DMS153 treated with DMSO at 0.1 percent for 48 hours (cell line): Measurements from ENCODE around the gene VASN.

ENCODE experiments used
- DNase-seq: peaks from one replicate; lab custom pipeline; 2025; ENCODE audit not compliant: unreplicated experiment; lab: John Stamatoyannopoulos, UW

Gene VASN

GRCh38 chr16:4401094-4401501 lies 29.4 kb downstream of the VASN start:
- no peak for DNase-seq

DNA sequence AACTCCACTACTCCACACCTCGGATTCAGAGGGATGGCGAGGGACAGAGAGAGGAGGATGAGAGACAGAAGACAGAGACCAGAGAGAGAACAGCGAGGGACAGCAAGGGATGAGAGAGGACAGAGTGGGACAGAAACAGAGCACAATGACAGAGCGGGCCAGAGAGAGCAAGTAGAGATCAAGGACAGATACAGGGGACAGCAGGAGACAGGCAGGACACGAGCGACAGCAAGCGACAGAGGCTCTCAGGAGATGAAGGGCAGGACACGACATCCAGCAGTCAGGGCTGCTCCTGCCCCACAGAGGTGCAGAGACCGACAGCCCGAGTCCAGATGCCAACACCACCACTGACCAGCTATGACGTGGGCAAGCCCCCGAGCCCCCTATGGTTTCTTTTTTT lies 29.9 kb downstream of the VASN start:
- DNase-seq = no peak

DNA sequence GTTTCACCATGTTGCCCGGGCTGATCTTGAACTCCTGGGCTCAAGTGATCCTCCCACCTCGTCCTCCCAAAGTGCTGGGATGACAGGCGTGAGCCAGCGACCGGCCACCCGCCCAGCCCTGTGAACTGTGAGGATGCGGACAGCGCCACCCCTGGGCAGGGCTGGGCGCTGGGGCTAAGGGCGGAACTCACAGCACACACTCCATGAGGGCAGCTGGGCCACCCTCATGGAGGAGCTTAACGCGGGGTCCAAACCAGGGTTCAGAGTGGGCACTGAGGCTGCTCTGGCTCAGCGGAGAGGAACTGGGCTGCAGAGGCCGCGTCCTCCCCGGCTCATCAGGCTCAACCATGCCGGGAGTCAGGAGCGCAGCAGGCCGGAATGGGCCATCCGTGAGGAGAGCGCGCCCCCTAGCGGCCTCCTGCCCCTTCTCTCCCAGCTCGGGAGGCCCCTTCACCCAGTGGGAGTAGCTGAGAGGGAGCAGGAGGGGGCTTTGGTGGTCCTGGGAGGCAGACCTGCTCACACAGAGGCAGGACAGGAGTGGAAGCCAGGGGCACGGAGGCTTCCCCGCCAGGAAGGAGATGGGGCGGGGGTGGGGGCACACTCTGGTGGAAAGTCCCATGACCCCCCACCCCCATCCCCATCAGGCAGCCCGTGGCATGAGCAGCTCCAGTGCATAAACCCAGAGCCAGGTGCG lies 30.9 kb downstream of the VASN start:
- DNase-seq = peak; percentile 55

GRCh38 chr16:4403133-4403949 lies 31.7 kb downstream of the VASN start:
- no peak for DNase-seq

- no peak for DNase-seq
Measured at GRCh38 chr16:4404247-4404966, 32.8 kb downstream of the VASN start.

DNA sequence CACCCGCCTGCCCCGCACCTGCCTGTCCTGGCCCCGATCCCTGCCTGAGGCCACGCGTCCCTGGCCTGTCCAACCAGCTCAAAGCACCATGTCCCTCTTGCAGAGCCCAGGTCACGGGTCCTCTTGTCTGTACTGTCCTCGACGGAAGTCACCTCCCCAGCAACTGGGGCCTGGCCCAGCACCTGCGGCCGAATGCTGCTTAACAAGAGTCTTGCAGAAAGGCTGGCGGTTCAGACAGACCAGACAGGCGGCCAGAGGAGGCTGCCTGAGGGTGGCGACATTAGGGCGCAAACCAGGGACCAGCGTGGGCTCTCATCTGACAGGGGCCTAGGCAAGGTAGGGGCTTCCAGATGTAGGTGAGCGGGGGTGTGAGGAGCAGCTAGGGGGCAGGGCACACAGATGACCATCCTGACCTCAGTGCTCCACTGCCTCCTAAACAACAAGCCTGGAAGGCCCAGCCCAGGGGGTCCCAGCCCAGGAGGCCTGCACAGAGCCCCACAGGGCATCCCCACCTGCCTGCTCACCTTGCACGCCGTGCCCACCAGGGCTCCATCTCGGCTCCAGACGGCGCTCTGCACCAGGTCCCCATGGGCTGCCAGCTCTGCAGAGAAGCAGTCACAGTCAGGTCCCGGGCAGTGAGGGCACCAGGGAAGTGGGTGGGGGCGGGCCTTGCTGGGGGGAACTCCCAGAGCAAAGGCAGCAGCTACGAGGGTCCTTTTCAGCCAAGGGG lies 33.5 kb downstream of the VASN start:
- no peak for DNase-seq

- no peak for DNase-seq
Measured at GRCh38 chr16:4407543-4408322, 36.1 kb downstream of the VASN start.

GRCh38 chr16:4408323-4408690 lies 36.7 kb downstream of the VASN start:
- no peak for DNase-seq

DNA sequence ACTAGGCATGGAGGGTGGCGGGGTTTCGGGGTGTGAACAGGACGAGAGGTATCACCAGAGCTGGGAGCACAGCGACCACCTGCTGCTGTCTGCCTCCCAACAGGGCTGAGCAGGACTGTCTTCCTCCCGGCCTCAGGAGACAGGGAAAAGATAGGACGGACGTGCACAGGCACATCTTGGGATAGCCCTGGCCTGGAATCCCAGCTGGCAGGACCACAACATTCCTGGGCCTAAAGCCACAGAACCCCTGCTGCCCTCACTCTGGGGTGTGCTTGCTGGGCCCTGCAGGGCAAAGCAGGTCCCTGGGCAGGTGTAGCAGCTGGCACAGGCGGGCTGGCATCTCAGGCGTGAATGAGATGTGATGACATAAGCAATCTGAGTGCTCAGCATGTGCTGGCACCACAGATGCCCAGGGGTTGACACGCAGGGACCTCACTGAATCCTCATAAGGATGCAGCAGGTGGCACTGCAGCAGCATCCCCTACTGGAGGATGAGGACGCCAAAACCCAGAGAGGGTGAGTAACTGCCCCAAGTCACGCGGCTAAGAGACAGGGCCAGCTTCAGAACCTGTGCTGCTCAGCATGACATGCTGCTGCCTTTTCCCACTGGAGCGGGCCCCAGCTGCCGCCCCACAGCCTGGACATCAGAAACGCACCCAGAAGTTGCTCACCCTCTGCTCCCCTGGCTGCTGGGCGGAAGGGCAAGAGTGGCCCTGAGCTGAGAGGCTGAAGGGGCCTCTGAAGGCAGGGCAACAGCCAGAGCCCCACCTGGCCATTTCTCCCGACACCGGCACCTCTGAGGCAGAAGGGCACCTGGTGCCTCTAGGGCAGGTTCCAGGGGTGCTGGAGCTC lies 37.7 kb downstream of the VASN start:
- DNase-seq = no peak

DNA sequence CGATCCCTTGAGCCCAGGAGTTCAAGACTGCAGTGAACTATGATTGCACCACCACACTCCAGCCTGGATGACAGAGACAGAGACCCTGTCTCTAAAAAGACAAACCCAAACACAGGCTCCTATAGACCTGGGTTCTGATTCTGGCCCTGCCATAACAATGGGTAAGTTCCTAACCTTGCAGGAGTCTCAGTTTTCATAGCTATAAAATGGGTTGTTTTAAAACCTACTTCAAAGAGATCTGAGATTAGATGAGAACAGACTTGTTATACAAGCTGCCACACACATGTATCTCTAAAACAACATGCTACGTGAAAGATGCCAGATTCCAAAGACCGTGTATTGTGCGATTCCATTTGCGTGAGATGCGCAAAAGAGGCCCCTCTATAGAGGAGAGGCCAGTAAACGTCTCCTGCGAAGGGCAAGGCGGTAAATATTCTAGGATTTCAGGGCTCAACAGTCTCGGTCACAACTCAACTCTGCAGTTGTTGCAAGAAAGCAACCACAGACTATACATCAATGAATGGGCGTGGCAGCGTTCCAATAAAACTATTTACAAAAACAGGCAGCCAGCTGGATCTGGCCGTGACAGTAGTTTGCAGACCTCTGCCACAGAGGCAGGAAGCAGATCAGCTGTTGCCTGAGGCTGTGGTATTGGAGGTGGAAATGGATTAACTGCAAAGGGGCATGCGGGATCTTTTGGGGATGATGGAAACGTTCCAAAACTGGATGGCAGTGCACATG lies 38.9 kb downstream of the VASN start:
- DNase-seq = peak; percentile 90

DNA sequence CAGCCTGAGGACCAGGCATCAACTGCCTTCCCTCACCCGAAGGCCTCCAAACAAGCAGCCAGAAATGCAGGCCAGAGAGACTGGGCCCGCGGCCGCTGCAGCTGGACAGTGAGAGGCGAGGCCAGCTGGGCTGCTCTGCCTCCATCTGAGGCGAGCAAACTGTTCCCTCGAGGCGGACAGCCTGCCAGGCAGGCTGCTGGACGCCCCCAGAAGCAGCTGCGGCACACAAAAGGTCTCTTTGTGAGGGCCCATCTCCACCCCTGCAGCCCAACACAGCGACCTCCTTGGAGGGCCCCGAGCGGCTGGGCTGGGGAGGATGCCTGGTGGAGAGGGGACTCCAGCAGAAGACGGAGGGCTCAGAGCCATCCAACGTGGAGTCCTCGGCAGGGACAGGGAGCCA lies 40.0 kb downstream of the VASN start:
- DNase-seq = no peak

GRCh38 chr16:4412159-4412558 lies 40.5 kb downstream of the VASN start:
- DNase-seq = no peak

DNA sequence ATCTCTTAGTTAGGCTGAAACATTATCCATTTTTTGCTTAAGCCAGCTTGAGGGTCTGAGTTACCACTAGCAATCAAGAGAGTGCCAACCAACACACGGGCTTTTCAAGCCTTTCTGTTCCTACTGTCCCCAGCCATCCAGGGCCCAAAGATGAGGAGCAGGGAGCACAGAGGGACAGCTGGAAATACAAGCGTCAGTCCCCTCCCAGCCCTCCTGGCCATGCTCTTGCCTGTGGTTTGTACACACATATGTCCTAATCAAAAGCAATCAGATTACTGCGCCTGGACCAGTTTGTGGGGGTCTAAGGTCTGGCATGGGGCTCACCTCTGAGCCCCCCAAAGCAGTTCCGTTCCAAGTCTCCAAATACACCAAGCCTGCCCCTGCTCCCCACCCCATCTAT lies 41.2 kb downstream of the VASN start:
- DNase-seq = no peak

DNA sequence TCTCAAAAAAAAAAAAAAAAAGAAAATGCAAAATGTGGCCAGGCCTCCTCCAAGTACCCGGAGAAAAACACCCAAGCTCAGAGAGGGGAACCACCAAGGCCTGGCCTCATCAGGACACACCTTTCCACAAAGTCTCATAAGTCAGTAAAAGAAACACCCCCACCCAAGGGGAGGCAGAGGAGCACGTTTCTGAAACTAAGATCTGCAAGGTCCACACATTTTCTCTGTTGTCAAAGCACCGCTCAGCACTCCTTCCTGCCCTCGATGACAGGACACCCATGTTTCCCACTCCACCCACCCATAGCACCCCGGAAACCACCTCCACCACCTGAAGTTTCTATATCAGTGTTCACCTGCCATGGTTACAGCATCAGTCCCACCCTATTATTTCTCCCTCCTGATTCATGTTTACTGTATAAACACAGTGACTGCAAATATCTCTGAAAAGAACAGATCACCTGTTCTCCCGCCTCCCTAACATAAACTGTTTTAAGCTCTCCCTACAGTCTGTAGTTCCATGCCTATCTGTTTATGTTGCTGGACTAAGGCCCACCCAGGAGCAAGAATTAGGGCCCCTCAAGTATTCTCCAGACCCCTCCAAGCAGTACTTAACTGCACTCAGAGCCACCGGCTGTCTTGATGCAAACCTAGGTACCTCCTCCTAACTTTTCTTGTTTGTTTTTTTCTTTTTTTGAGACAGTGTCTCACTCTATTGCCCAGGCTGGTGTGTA lies 42.7 kb downstream of the VASN start:
- peak; percentile 36 for DNase-seq

DNA sequence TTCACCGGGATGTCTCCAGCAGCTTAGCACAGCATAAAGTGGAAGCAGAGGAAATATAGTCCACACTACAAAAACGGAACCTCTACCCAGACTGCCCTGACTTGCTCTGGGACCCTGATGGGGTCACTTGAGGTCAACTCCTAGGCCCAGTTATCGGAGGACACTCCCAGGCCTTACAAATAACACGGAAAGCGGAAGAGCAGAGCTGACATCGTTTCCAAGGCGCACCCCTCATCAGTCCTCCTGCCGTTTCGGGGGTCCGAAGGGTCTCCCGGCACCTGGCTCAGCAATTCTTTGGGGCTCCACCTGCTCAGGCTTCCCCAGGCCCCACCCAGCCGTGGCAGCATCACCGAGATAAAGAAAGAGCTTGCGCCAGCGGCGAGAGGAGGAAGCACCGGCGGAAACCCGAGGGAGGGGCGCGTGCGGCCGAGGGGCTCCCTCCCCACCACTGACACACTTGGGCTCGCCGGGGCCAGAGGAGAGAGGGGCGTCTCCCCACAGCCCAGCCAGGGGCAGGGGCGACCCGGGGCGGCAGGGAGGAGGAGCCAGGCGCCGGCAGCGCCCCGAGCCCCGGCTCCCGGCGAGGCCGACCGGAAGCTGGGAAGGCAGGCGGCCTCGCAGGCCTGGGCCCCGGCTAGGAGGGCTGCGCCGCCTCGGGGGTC lies 44.0 kb downstream of the VASN start:
- DNase-seq = peak; percentile 55

- peak; percentile 77 for DNase-seq
Measured at GRCh38 chr16:4416200-4417032, 44.8 kb downstream of the VASN start, which contains the start of gene CORO7. CORO7 (minus strand) TSS chr16:4416596; CDS start chr16:4416518, 78 bp downstream.
